Measurements from ENCODE around the gene TSPAN4.

TSPAN4 gene

DNA sequence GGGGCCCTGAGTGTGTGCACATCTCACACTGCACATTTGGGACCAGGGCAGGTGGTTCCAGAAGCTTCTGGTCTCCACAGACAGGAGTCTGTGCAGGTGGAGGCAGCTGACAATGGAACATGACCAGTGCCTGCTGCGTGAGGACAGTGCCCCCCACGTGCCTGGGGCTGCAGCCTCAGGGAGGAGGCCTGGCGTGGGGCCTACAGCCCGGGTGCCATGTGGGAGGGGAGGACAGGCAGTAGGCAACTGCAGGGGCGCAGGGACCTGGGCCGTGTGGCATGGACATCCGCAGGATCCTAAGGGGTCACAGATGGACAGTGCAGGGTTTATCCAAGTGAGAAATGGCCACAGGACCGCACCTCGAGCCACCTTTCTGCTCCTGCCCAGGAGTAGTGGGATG lies 28.8 kb downstream of the TSPAN4 start:
- ChIA-PET CTCF (no interaction called here), POLR2A (no interaction called here)
- no peak for TF ChIP-seq CTCF (IDR thresholded peaks at IDR 0.05; ENCODE audit: insufficient read depth, low read length, missing control alignments)
- H3K4me3 ChIP-seq (ENCODE audit: low read depth, low read length) = no peak overlapping the region
- DNase-seq (ENCODE audit: low read depth, low spot score) = no peak

- CTCF ChIA-PET = no interaction called here
- POLR2A ChIA-PET = no interaction called here
- no peak for TF ChIP-seq CTCF (IDR thresholded peaks at IDR 0.05; ENCODE audit: insufficient read depth, low read length, missing control alignments)
Observed at GRCh38 chr11:872799-873198, 30.1 kb downstream of the TSPAN4 start.

DNA sequence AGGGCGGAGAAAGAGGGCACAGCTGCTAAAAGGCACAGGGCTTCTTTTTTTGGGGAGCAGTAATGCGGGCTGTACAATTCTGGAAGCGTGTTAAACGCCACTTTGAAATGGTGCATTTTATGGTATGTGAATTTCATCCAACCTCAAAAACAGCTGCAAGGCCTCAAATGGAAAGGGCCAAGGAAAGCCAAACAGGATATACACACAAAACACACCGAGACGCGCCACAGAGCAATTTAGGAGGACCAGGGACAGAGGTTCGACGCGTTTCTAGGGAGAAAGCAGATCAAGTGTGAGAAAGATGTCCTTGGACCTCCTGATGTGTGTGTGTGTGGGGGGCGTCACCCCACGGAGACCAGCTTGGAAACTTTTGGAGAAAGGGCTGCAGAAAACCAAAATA lies 31.1 kb downstream of the TSPAN4 start:
- TF ChIP-seq CTCF (IDR thresholded peaks at IDR 0.05; ENCODE audit: insufficient read depth, low read length, missing control alignments) = no peak
- ChIA-PET CTCF (no interaction called here), POLR2A (no interaction called here)
- no peak overlapping the region for H3K4me3 ChIP-seq (ENCODE audit: low read depth, low read length)
- no peak for DNase-seq (ENCODE audit: low read depth, low spot score)

More at GRCh38 chr11:872799-873198, 30.1 kb downstream of the TSPAN4 start:
- DNase-seq (ENCODE audit: low read depth, low spot score) = no peak
- no peak overlapping the region for H3K4me3 ChIP-seq (ENCODE audit: low read depth, low read length)

DNA sequence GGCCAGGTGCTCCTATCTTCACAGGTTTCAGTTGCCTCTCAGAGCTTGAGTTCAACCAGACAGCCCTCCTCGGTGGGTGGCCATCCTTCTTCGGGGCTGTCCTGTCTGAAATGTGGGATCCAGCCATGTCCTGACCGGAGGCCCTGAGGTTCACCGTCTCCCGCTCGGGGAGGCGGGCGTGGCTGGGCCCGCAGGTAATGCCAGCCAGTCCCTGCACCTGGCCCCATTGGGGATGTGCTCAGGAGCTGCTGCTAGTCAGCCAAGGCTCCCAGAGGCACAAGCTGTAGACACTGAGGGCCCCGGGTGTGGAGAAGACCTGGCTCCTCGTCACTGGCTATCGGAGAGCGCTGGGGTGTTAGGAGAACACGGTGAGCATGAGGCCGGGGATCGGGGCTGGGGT lies 32.6 kb downstream of the TSPAN4 start:
- ChIA-PET POLR2A (interaction anchor here (0.7 to 0.9 kb wide), 2 partner anchors 10 to 26 kb away, joined by 3 to 4 read pairs; no protein-coding TSS in a partner anchor), CTCF (no interaction called here)
- no peak for DNase-seq (ENCODE audit: low read depth, low spot score)
- H3K4me3 ChIP-seq (ENCODE audit: low read depth, low read length) = no peak overlapping the region
- TF ChIP-seq CTCF (IDR thresholded peaks at IDR 0.05; ENCODE audit: insufficient read depth, low read length, missing control alignments) = no peak

- no peak overlapping the region for H3K4me3 ChIP-seq (ENCODE audit: low read depth, low read length)
- ChIA-PET CTCF (no interaction called here), POLR2A (no interaction called here)
- TF ChIP-seq CTCF (IDR thresholded peaks at IDR 0.05; ENCODE audit: insufficient read depth, low read length, missing control alignments) = no peak
- DNase-seq (ENCODE audit: low read depth, low spot score) = no peak
Observed at GRCh38 chr11:875769-876301, 33.2 kb downstream of the TSPAN4 start.

- no peak for TF ChIP-seq CTCF (IDR thresholded peaks at IDR 0.05; ENCODE audit: insufficient read depth, low read length, missing control alignments)
- CTCF ChIA-PET = interaction anchor here (1.0 to 1.6 kb wide), 2 partner anchors 15 to 28 kb away, joined by 3 to 5 read pairs; no protein-coding TSS in a partner anchor
- DNase-seq (ENCODE audit: low read depth, low spot score) = no peak
- no peak overlapping the region for H3K4me3 ChIP-seq (ENCODE audit: low read depth, low read length)
- POLR2A ChIA-PET = no interaction called here
Observed at GRCh38 chr11:876545-876944, 33.9 kb downstream of the TSPAN4 start.

Data from AG04449 (cell line).